ENCODE data around the gene TREML2.

DNA sequence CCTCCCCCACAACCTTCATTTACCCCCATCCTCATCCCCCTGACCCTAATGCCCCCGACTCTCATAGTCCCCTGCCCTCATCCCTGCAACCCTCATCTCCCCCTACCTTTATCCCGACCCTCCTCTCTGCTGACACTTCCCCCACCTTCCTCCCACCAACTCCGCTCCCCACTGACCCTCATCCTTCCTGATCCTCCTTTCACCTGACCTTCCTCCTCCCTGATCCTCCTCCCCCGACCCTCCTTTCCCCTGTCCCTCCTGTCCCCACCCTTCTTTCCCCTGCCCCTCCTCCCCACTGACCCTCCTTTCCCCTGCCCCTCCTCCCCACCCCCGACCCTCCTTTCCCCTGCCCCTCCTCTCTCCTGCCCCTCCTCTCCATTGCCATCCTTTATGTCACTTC is 7.1 kb downstream of the TREML2 start:
- TF ChIP-seq, protein P1, sequence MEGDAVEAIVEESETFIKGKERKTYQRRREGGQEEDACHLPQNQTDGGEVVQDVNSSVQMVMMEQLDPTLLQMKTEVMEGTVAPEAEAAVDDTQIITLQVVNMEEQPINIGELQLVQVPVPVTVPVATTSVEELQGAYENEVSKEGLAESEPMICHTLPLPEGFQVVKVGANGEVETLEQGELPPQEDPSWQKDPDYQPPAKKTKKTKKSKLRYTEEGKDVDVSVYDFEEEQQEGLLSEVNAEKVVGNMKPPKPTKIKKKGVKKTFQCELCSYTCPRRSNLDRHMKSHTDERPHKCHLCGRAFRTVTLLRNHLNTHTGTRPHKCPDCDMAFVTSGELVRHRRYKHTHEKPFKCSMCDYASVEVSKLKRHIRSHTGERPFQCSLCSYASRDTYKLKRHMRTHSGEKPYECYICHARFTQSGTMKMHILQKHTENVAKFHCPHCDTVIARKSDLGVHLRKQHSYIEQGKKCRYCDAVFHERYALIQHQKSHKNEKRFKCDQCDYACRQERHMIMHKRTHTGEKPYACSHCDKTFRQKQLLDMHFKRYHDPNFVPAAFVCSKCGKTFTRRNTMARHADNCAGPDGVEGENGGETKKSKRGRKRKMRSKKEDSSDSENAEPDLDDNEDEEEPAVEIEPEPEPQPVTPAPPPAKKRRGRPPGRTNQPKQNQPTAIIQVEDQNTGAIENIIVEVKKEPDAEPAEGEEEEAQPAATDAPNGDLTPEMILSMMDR (optimal IDR thresholded peaks at IDR 0.05 in 1 of 3, IDR thresholded peaks at IDR 0.05 in 1 of 3, conservative IDR thresholded peaks at IDR 0.05 in 1 of 3; ENCODE audit: extremely low read depth in 1 of 3, insufficient read depth in 2 of 3, low read length in 3 of 3) = no peak
- TF ChIP-seq EZH2 (IDR thresholded peaks at IDR 0.05; ENCODE audit: low read length) = no peak
